GM06990 (cell line): ENCODE data around the gene SCN1B.
"Not testable (repeated sequence)": the region's sequence is repeated elsewhere in the genome, so short reads cannot be mapped to it uniquely, and the experiment has no call there.

Experiments used
- DNase-seq: peaks from one replicate; pipeline ENCODE4 v3.0.0-alpha.2; 2011; ENCODE audit not compliant: insufficient read length; ENCODE audit errors: extremely low read depth
- H3K27me3 ChIP-seq: replicated peaks from 2 replicates; pipeline ENCODE4 v1.6.0; 2011; ENCODE audit warnings: low read length; ENCODE audit not compliant: control insufficient read depth, insufficient read depth
- H3K36me3 ChIP-seq: 2 replicates; pipeline ENCODE4 v1.5.1; 2011; ENCODE audit warnings: low read length; ENCODE audit not compliant: control insufficient read depth, insufficient read depth
- H3K4me3 ChIP-seq: replicated peaks from 2 replicates; pipeline ENCODE4 v1.5.1; 2011; ENCODE audit warnings: low read depth, mild to moderate bottlenecking, control low read depth, low read length
- TF ChIP-seq, protein P1 (sequence below): IDR thresholded peaks from 2 replicates; pipeline ENCODE4 v1.5.1; 2011; ENCODE audit warnings: low read length, control low read depth, mild to moderate bottlenecking, inconsistent platforms; ENCODE audit not compliant: insufficient read depth, poor library complexity, severe bottlenecking

The SCN1B gene

DNA sequence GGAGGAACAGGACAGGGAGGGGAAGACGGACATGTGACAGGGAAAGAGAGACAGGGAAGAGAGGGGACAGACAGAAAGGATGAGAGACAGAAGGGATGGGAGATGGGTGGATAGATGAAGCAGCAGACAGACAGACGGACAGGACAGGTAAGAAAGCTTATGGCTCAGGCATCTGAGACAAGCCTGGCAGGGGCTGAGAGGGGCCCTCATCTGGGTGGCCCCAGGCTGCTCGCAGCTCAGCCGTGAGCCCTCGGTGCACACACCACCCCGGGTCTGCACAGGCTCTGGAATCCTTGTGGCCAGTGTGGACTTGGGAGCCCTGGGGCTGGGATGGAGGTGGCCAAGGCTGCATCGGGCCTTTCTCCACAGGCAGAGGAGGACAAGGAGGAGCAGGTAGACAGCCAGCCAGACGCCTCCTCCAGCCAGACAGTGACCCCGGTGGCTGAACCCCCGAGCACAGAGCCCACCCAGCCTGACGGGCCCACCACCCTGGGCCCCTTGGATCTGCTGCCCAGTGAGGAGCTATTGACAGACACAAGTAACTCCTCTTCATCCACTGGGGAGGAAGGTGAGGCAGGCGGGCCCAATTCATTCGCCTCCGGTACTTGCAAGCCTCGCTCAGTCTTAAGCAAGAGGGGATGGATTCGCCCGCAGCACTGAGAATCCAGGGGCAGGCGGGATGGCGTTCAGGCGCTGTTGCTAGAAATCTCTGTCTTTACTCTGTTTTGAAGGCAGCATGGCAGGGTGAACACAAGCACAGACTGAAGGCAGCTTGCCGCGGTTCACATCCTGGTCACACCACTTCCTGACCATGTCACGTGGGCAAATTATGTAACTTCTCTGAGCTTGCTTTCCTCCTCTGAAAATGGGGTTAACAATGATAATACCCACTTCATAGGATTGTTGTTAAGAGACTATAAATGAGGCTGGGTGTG lies 16.2 kb upstream of the SCN1B start:
- Histone ChIP-seq H3K27me3 (no peaks in the 10 kb centered on the region), H3K36me3 (peaks cover 46% of the 10 kb centered on the region), H3K4me3 (no peak overlapping the region)
- TF ChIP-seq, protein P1, sequence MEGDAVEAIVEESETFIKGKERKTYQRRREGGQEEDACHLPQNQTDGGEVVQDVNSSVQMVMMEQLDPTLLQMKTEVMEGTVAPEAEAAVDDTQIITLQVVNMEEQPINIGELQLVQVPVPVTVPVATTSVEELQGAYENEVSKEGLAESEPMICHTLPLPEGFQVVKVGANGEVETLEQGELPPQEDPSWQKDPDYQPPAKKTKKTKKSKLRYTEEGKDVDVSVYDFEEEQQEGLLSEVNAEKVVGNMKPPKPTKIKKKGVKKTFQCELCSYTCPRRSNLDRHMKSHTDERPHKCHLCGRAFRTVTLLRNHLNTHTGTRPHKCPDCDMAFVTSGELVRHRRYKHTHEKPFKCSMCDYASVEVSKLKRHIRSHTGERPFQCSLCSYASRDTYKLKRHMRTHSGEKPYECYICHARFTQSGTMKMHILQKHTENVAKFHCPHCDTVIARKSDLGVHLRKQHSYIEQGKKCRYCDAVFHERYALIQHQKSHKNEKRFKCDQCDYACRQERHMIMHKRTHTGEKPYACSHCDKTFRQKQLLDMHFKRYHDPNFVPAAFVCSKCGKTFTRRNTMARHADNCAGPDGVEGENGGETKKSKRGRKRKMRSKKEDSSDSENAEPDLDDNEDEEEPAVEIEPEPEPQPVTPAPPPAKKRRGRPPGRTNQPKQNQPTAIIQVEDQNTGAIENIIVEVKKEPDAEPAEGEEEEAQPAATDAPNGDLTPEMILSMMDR, result no peak
- DNase-seq, result no peak

DNA sequence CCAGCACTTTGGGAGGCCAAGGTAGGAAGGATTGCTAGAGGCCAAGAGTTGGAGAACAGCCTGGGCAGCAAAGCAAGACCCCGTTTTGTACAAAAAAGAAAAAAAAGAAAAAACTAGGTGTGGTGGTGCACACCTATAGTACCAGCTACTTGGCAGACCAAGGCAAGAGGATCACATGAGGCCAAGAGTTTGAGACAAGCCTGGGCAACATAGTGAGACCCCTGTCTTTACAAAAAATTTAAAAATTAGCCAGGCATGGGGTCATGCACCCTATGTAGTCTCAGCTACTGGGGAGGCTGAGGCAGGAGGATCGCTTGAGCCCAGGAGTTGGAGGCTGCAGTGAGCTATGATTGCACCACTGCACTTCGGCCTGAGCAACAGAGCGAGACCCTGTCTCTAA lies 15.5 kb upstream of the SCN1B start:
- H3K27me3 ChIP-seq, H3K4me3 ChIP-seq, DNase-seq: not testable (repeated sequence)
- peaks cover 48% of the 10 kb centered on the region for H3K36me3 ChIP-seq

DNA sequence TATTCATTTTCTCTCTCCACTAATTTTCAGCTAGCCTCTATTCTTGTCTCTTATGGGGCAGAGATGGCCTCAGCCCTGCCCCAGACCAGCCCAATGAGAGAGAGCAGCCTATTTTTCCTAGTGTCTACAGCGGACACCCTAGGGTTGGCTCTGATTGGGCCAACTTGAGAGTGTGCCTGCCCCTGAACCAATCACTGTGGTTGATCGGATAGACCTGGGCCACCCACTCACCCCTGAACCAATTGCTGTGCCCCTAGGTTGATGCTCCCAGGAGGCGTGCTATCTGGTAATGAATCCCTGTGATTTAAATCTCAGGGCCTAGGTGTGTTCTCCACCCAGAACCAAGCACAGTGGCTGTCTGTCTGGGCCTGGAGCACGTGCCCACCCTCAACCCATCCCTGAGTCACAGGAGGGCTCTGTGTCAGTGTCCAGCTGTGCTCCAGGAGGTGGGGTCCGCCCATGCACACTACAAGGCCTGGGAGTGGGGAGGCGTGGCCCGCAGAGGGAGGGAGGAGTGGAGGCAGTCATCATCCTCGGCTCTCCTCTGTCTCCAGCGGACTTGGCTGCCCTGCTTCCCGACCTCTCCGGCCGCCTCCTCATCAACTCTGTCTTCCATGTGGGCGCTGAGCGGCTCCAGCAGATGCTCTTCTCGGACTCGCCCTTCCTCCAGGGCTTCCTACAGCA lies 14.9 kb upstream of the SCN1B start:
- Histone ChIP-seq H3K4me3 (no peak overlapping the region), H3K27me3 (no peaks in the 10 kb centered on the region), H3K36me3 (peaks cover 42% of the 10 kb centered on the region)
- DNase-seq, result no peak
- TF ChIP-seq, protein P1, result no peak

DNA sequence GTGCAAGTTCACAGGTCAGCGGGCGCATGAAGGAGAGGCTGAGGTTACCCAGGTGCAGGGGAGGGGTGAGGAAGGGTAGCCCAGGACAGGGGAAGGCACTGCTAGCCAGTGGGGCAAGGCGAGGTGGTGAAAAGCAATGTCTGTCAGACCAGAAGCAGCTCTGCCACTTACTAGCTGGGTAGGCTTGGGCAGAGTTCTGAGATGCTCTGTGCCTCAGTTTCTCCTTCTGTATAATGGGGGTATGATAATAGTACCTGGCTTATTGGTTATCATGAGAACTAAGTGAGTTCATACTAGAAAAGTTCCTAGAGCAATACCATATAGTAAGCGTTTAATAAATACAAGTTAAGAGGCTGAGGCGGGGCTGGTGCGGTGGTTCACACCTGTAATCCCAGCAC lies 14.3 kb upstream of the SCN1B start:
- no peak for DNase-seq
- Histone ChIP-seq H3K27me3 (no peaks in the 10 kb centered on the region), H3K36me3 (peaks cover 45% of the 10 kb centered on the region), H3K4me3 (no peak overlapping the region)
- TF ChIP-seq, protein P1, result no peak

DNA sequence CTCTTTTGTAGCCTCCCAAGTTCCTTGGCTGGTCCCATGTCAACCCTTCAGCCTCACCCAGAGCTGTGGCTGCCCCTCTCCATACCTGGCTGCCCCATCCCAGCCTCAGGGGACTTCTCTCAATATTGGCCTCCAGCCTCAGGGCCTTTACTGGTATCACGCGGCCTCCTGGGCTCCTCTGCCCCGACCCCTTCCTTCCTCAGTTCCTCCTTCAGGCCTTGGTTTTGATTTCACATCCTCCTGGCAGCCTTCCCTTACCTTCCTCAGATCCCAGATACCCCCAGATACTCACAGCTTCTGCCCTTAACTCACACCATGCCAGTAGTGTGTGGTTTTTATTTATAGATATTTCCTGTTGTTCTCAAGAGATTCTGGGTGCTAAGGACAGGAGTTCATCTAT lies 12.8 kb upstream of the SCN1B start:
- no peak for DNase-seq
- H3K36me3 ChIP-seq, result peaks cover 43% of the 10 kb centered on the region
- no peak overlapping the region for H3K4me3 ChIP-seq
- TF ChIP-seq, protein P1, result no peak
- no peaks in the 10 kb centered on the region for H3K27me3 ChIP-seq

DNA sequence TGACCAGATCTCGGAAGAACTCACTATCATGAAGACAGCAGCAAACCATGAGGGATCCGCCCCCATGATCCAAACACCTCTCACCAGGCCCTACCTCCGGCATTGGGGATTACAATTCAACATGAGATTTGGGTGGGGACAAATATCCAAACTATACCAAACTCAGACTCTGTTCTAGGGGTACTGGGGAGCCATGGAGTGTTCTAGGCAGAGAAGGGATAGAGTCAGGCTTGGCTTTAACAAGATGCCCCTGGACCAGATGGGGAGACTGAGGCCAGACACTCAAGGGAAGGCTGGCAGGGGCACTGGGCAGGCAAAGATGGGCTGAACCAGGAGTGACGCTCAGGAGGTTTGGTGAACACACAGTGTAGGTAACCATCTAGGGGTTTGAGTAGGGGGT lies 11.9 kb upstream of the SCN1B start:
- peaks cover 47% of the 10 kb centered on the region for H3K36me3 ChIP-seq
- H3K4me3 ChIP-seq, result no peak overlapping the region
- TF ChIP-seq, protein P1, result no peak
- DNase-seq, result no peak
- no peaks in the 10 kb centered on the region for H3K27me3 ChIP-seq
